Right ventricle myocardium superior (tissue), 1 donor: ENCODE results near the gene IQGAP2. TPM values are rescaled to one million over a fixed set of nuclear protein-coding genes. Genes with fewer than 3 reads are reported as not detected.
"Not testable (repeated sequence)": the region's sequence is repeated elsewhere in the genome, so short reads cannot be mapped to it uniquely, and the experiment has no call there.

Experiments
- ATAC-seq: fragments of 200-7000 bp; cut with Tn5 transposase; one replicate; pipeline ENCODE4 v1.9.1; 2020; ENCODE audit warnings: mild to moderate bottlenecking; ENCODE audit not compliant: poor library complexity
- DNase-seq: peaks from one replicate; pipeline ENCODE4 v3.0.0-alpha.2; 2020
- intact Hi-C: fragments of 100-400 bp; cut with DNase I; formaldehyde crosslinking; loops from one replicate; pipeline ENCODE4 v1.11.2; 2022
- long read RNA-seq: library from polyadenylated mRNA; unstranded; transcript quantifications from one replicate; pipeline ENCODE4 v2.0.0, GENCODE V29; 2021
- total RNA-seq: library from RNA; stranded (reverse); fragmentation: NEBNext Ultra II Directional; extraction: Animal tissue kit (Norgen Biotek cat#: 25700); gene quantifications from one replicate; pipeline ENCODE4 v1.2.1, GENCODE V29; 2021
- donor health status: DM: no; HTN: yes; CAD: no; lungs with severe emphysema.

The IQGAP2 gene
- 4.2 TPM for total RNA-seq
- long read RNA-seq = 0 reads

GRCh38 chr5:76402886-76403765 lies at the start of gene IQGAP2:
Gene IQGAP2, plus strand, starts transcription at chr5:76403285. Its CDS starts 261 bp downstream, at chr5:76403546.
- peak; percentile 82 for DNase-seq
- intact Hi-C loops = loop anchor here (10.0 kb wide), 1 partner anchor 162 kb away; no protein-coding TSS in a partner anchor
- ATAC-seq = peak; percentile 91

DNA sequence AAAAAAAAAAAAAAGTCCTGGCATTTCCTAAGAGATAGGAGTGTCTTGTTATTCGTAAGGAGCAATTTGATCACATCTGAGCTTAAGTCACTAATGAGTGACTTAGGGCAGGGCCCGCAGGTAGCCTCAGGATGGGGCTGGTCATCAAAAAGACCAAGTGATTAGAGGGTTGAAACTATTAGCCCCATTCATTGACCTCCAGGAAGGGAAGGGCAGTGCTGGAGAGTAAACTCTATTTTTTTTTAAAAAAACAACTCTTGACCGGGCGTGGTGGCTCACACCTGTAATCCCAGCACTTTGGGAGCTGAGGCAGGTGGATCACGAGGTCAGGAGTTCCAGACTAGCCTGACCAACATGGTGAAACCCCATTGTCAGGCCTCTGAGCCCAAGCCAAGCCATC lies 46.2 kb upstream of the IQGAP2 start:
- intact Hi-C loops = no loop called here
- DNase-seq (no peak), ATAC-seq (no peak)

GRCh38 chr5:76363352-76364225 lies 39.5 kb upstream of the IQGAP2 start:
- ATAC-seq = peak; percentile 59
- intact Hi-C loops = no loop called here
- no peak for DNase-seq

GRCh38 chr5:76364226-76364589 lies 38.9 kb upstream of the IQGAP2 start:
- intact Hi-C loops = no loop called here
- DNase-seq (no peak), ATAC-seq (no peak)

- intact Hi-C loops = no loop called here
- DNase-seq (no peak), ATAC-seq (no peak)
Observed at GRCh38 chr5:76365561-76365960, 37.5 kb upstream of the IQGAP2 start.

DNA sequence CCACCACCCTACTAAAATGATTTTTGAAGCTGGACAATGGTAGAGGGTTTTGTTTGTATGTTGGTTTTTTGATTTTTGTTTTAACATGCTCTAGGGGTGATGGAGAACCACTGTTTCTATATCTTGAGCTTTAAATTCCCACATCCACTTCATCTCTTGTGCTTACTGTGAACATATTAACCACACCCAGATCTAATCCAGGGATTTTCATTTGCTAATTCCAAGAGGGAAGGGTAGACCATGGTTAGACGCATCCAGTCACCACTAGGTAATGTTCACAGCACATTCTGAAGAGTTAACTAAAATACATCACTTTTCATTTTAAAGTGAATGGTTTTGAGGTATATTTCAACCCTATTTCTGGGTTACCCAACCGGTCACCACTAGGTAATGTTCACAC lies 36.5 kb upstream of the IQGAP2 start:
- DNase-seq (no peak), ATAC-seq (no peak)
- intact Hi-C loops = no loop called here

GRCh38 chr5:76367623-76368371 lies 35.3 kb upstream of the IQGAP2 start:
- intact Hi-C loops = no loop called here
- ATAC-seq = no peak
- DNase-seq = no peak

DNA sequence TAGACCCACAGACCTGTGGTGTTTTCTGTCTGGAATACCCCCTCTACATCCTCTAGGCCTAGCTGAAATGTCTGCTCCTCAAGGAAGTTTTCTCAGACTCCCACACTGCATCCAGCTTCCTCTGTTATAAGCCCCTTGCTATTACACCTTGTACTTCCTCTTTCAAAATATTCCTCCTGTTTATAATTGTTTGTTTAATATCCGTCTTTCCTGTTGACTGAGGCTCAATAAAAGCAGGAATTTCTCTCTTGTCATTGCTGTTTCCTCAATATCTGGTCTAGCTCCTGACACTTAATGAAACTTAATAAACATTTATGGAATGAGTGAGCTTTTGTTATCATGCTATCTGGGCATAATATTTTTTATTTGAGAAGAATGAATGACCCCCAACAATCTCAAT lies 34.1 kb upstream of the IQGAP2 start:
- no peak for DNase-seq
- intact Hi-C loops = no loop called here
- ATAC-seq = no peak

DNA sequence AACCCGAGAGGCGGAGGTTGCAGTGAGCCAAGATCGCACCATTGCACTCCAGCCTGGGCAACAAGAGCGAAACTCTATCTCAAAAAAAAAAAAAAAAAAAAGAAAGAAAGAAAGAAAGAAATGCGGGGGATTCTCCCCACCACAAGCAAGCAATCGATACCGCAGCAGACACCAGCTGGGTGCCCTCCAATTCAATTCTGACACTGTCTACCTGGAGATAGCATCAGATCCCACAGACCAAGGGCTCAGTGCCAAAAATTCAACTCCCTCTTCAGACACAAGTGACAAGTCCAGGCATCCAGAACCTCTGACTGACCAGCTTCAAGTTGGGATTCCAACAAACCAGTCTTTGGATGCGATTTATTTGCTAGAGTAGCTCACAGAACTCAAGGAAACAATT lies 33.4 kb upstream of the IQGAP2 start:
- DNase-seq, ATAC-seq, intact Hi-C loops: not testable (repeated sequence)

- intact Hi-C loops = no loop called here
- no peak for DNase-seq
- no peak for ATAC-seq
Observed at GRCh38 chr5:76371960-76372322, 31.1 kb upstream of the IQGAP2 start.

GRCh38 chr5:76372323-76373054 lies 30.6 kb upstream of the IQGAP2 start:
- ATAC-seq (no peak), DNase-seq (no peak)
- intact Hi-C loops = no loop called here

GRCh38 chr5:76376148-76376865 lies 26.8 kb upstream of the IQGAP2 start:
- ATAC-seq (no peak), DNase-seq (no peak)
- intact Hi-C loops = no loop called here

DNA sequence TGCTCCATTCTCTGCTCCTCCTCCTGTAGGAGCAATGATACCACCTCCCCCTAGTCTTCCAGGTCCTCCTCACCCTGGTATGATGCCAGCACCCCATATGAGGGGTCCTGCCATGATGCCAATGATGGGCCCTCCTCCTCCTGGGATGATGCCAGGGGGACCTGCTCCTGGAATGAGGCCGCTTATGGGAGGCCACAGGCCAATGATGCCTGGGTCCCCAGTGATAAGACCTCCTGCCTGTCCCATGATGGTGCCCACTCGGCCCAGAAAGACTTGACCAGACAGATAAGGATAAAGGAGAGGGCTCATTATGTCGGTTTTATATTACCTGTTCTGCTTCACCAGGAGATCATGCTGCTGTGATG lies 26.2 kb upstream of the IQGAP2 start:
- no peak for ATAC-seq
- no peak for DNase-seq
- intact Hi-C loops = no loop called here

DNA sequence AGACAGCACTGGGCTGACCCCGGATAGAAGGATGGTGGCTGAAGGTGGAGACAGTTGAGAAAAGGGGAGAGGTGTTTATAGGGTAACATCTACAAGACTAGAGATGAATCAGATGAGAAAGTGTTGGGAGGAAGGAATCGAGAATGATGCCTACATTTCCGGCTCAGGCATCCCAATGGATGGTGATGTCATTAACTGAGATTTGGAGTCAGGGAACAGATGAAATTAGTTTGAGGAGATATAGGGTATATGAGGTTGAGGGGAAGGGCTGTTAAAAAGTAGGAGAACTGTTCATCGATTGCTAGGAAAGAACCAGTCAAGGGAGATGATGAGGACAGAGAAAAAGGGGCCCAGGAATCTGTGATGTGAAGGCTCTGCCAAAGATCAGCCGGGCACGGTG lies 24.7 kb upstream of the IQGAP2 start:
- no peak for DNase-seq
- intact Hi-C loops = no loop called here
- ATAC-seq = no peak

DNA sequence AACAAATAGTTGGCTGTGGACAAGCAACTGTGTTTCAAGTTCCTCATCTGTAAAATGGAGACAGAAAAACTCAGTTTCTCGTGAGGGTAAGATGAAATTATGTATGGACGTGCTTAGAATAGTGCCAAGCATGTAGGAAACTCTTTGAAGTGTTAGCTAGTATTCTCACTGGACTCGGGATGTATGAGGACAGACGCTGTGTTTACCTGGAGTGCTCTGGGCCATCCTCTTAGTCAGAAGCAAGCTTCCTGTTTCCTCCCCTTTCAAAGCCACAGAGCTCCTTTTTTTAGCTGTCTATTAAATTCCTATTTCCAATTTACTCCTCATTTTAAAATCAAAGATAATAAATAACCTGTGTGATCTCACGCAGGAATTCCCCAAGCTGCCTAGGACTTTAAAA lies 23.8 kb upstream of the IQGAP2 start:
- no peak for DNase-seq
- no peak for ATAC-seq
- intact Hi-C loops = no loop called here

DNA sequence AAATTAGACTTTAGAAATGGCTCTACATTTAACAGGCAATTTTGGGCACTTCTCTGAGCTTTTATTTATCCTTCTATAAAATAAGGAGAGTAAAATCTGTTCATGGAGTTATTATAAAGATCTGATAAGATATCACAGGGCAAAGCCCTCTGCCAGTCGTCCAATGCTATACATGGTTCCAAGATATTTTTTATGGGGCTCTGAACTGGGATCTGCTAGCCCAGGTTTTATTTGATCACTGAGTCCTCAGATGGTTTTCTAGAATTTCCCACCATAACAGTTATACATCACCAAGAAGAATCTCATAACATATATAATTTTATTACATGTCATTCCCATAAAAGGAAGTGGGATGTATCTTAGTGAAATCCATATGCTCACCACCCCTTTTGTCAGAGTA lies 23.2 kb upstream of the IQGAP2 start:
- intact Hi-C loops = no loop called here
- DNase-seq (no peak), ATAC-seq (no peak)

GRCh38 chr5:76380346-76381066 lies 22.6 kb upstream of the IQGAP2 start:
- intact Hi-C loops = no loop called here
- DNase-seq = no peak
- no peak for ATAC-seq
